ENCODE results near the gene SLAMF8.

DNA sequence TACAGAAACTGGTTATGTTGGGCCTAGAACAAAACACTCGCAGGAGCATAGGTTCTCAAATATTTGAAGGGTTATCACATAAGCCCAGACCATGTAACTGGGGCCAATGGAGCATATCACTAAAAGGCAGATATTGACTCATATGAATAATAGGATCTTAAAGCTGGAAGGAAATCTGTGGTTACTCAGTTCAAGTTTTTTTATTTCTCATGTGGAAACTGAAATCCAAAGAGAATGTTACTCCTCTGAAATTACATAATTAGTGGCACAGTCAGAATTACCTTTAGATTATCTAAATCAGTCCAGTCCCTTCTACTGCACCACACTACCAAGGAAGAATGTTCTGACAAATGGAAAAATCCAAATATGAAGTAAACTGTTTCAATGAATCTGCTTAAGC lies 12.0 kb downstream of the SLAMF8 start:
- TF ChIP-seq POLR2AphosphoS5 (IDR thresholded peaks at IDR 0.05) (no peak), EP300 (conservative IDR thresholded peaks at IDR 0.05; ENCODE audit: poor library complexity, severe bottlenecking) (no peak), TAF1 (IDR thresholded peaks at IDR 0.05; ENCODE audit: low read depth) (no peak)
- TF ChIP-seq, protein P1, sequence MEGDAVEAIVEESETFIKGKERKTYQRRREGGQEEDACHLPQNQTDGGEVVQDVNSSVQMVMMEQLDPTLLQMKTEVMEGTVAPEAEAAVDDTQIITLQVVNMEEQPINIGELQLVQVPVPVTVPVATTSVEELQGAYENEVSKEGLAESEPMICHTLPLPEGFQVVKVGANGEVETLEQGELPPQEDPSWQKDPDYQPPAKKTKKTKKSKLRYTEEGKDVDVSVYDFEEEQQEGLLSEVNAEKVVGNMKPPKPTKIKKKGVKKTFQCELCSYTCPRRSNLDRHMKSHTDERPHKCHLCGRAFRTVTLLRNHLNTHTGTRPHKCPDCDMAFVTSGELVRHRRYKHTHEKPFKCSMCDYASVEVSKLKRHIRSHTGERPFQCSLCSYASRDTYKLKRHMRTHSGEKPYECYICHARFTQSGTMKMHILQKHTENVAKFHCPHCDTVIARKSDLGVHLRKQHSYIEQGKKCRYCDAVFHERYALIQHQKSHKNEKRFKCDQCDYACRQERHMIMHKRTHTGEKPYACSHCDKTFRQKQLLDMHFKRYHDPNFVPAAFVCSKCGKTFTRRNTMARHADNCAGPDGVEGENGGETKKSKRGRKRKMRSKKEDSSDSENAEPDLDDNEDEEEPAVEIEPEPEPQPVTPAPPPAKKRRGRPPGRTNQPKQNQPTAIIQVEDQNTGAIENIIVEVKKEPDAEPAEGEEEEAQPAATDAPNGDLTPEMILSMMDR (IDR thresholded peaks at IDR 0.05; ENCODE audit: poor library complexity, severe bottlenecking), result no peak

Data from neural cell (in vitro differentiated cells).